Neural progenitor cell (in vitro differentiated cells): ENCODE data around the gene ANGEL1.

Experiments
- CTCF ChIP-seq: fragments of 200-600 bp; sonication (generic); IDR thresholded peaks from 2 replicates; pipeline ENCODE4 v1.5.1; 2017; ENCODE audit warnings: antibody characterized with exemption, mild to moderate bottlenecking
- EZH2 ChIP-seq: fragments of 200-600 bp; sonication (generic); IDR thresholded peaks from 2 replicates; pipeline ENCODE4 v1.6.1; 2017; ENCODE audit warnings: antibody characterized with exemption, mild to moderate bottlenecking, moderate library complexity
- EZH2phosphoT487 ChIP-seq: fragments of 200-600 bp; sonication (generic); IDR thresholded peaks from 2 replicates; pipeline ENCODE4 v1.6.1; 2017; ENCODE audit warnings: antibody characterized with exemption

DNA sequence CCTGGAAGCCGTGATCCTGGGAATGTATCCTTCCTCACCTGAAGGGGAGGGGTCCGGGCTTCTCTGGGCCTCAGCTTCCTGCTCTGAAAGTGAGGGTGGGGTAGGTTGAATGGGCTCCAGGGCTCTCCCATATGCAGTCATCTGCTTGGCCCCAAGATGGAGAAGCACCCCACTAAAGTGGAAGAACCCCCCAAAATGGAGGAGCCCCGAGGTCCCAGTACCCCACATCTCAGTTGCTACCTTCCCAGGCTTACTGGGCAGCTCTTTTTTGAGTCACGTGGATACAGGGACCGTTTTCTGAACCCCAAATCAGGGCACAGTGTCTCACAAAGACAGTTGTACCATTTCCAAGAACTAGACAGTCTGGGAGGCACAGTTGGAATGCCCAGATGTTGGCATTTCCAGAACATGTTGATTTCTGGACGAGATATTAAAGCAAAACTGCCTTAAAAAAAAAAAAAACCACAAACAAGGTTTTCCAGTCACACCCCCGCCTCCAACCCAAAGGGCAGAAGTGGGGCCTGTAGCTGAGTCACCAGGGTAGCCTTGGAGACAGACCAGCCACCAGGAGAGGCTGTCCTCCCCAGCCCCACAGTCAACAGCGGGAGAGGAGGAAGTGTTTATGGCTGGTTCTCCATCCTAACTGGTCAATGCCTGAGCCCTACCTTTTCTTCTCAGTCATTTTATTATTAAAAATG, 39.3 kb downstream of the ANGEL1 start:
- TF ChIP-seq CTCF (no peak), EZH2 (no peak), EZH2phosphoT487 (no peak)
